GM23248 (cell line): ENCODE results near the gene PPP4R1. TPM values are rescaled to one million over a fixed set of nuclear protein-coding genes. Genes with fewer than 3 reads are reported as not detected.

Experiments used
- DNase-seq: peaks from one replicate; pipeline ENCODE4 v3.0.0-alpha.2; 2015
- H2AFZ ChIP-seq: fragments of 200-600 bp; sonication (generic); 2 replicates; pipeline ENCODE4 v1.6.1; 2016; ENCODE audit warnings: antibody characterized with exemption
- H3F3A ChIP-seq: fragments of 200-600 bp; sonication (generic); 2 replicates; pipeline ENCODE4 v1.6.1; 2016; ENCODE audit warnings: mild to moderate bottlenecking, antibody characterized with exemption, mixed run types; ENCODE audit not compliant: insufficient read depth
- H3K27ac ChIP-seq: fragments of 200-600 bp; sonication (generic); 2 replicates; pipeline ENCODE4 v1.5.1; 2016; ENCODE audit warnings: mild to moderate bottlenecking
- H3K27me3 ChIP-seq: fragments of 200-600 bp; sonication (generic); replicated peaks from 2 replicates; pipeline ENCODE4 v1.6.1; 2016; ENCODE audit warnings: mild to moderate bottlenecking; ENCODE audit not compliant: insufficient read depth
- H3K36me3 ChIP-seq: fragments of 200-600 bp; sonication (generic); 2 replicates; pipeline ENCODE4 v1.6.1; 2016; ENCODE audit warnings: low read depth, mild to moderate bottlenecking
- H3K4me1 ChIP-seq: fragments of 200-600 bp; sonication (generic); 2 replicates; pipeline ENCODE4 v1.6.1; 2016; ENCODE audit warnings: mild to moderate bottlenecking; ENCODE audit not compliant: insufficient read depth
- H3K4me2 ChIP-seq: fragments of 200-600 bp; sonication (generic); one replicate; pipeline ENCODE4 v1.6.1; 2016; ENCODE audit warnings: mild to moderate bottlenecking; ENCODE audit not compliant: unreplicated experiment
- H3K4me3 ChIP-seq: fragments of 200-600 bp; sonication (generic); 2 replicates; pipeline ENCODE4 v1.5.1; 2016; ENCODE audit warnings: mild to moderate bottlenecking
- H3K79me2 ChIP-seq: fragments of 200-600 bp; sonication (generic); 2 replicates; pipeline ENCODE4 v1.6.1; 2016; ENCODE audit warnings: mild to moderate bottlenecking; ENCODE audit not compliant: insufficient read depth
- H3K9ac ChIP-seq: fragments of 200-600 bp; sonication (generic); 2 replicates; pipeline ENCODE4 v1.6.1; 2016; ENCODE audit warnings: mild to moderate bottlenecking
- H3K9me2 ChIP-seq: fragments of 200-600 bp; sonication (generic); 2 replicates; pipeline ENCODE4 v1.6.1; 2016; ENCODE audit warnings: mixed run types, mild to moderate bottlenecking, moderate library complexity; ENCODE audit not compliant: insufficient read depth
- H3K9me3 ChIP-seq: fragments of 200-600 bp; sonication (generic); one replicate; pipeline ENCODE4 v1.6.1; 2017; ENCODE audit warnings: low read depth
- H4K20me1 ChIP-seq: fragments of 200-600 bp; sonication (generic); 2 replicates; pipeline ENCODE4 v1.6.0; 2016; ENCODE audit not compliant: insufficient read depth
- EZH2 ChIP-seq: fragments of 200-600 bp; sonication (generic); IDR thresholded peaks from 2 replicates; pipeline ENCODE4 v1.6.1; 2018; ENCODE audit warnings: antibody characterized with exemption, mild to moderate bottlenecking; ENCODE audit not compliant: insufficient read depth, poor library complexity, severe bottlenecking
- EZH2phosphoT487 ChIP-seq: fragments of 200-600 bp; sonication (generic); IDR thresholded peaks from 2 replicates; pipeline ENCODE4 v1.6.1; 2018; ENCODE audit warnings: antibody characterized with exemption, moderate library complexity, mild to moderate bottlenecking, low read depth; ENCODE audit not compliant: insufficient read depth
- WGBS, 2 experiments: methylation state at CpG; one replicate each; pipeline ENCODE4 v1.1.6; 2015 to 2017; ENCODE audit warnings: low lambda C conversion rate in 2 of 2, low coverage in 1 of 2; ENCODE audit errors: missing lambda C conversion rate in 2 of 2; 5-methylcytosine and 5-hydroxymethylcytosine counted together
- in situ Hi-C: fragments of 300-500 bp; cut with MboI; formaldehyde crosslinking; loops from 2 replicates; pipeline ENCODE4 v1.15.0; 2020
- polyA plus RNA-seq: library from polyadenylated mRNA; unstranded; fragments of >200 nt; fragmentation: Nextera tagmentation; extraction: Ambion mirVana; gene quantifications from 2 replicates; pipeline ENCODE4 v1.2.1, GENCODE V29; 2016
- total RNA-seq: library from RNA; depleted of rRNA; stranded (reverse); fragments of >200 nt; shearing (Covaris generic); gene quantifications from 2 replicates; pipeline ENCODE4 v1.2.3, GENCODE V29; 2014

PPP4R1 gene
- total and polyA plus RNA-seq, 2 experiments from 2014 or later, result 33.0 to 97.9 TPM

DNA sequence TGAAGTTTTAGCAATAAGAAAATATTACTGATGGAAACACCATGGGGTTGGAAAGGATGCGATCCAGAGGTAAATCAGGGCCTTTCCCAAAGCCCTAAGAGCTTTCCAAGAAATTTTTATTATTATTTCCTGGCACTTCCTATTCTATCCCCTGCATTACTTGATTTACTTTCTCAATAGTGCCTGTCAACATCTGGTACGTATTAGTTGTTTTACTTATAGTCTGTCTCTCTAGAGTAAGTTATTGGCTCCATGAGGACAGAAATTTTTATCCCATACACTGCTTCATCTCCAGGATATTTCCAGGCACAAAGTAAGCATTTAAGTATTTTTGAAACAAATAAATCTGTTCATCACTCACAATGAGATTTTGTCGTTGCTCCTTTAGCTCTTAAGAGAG is 18.1 kb downstream of the PPP4R1 start:
- in situ Hi-C loops, result no loop called here
- Histone ChIP-seq H3K9ac (0 out of 2 replicates have a peak overlapping the region, but pooled peaks have one; percentile 1), H3K27me3 (no peaks in the 10 kb centered on the region), H3K79me2 (peaks cover 100% of the 10 kb centered on the region), H3K9me3 (no peaks in the 10 kb centered on the region), H3K4me3 (peak overlapping the region; percentile 17; the same call in 1 of the 2 replicates), H3K36me3 (peaks cover 6% of the 10 kb centered on the region), H3K4me2 (peak overlapping the region; percentile 71), H3F3A (peaks cover 20% of the 10 kb centered on the region), H3K4me1 (peaks cover 26% of the 10 kb centered on the region), H3K9me2 (no peaks in the 10 kb centered on the region), H3K27ac (peak overlapping the region; percentile 25), H2AFZ (no peak overlapping the region), H4K20me1 (peaks cover 5% of the 10 kb centered on the region; the same call in 1 of the 2 replicates)
- peak; percentile 26 for DNase-seq
- 4 to 9% methylated on average over 3 of the region's 3 CpGs for WGBS, 2 experiments
- no peak for TF ChIP-seq EZH2phosphoT487
- TF ChIP-seq EZH2, result no peak

DNA sequence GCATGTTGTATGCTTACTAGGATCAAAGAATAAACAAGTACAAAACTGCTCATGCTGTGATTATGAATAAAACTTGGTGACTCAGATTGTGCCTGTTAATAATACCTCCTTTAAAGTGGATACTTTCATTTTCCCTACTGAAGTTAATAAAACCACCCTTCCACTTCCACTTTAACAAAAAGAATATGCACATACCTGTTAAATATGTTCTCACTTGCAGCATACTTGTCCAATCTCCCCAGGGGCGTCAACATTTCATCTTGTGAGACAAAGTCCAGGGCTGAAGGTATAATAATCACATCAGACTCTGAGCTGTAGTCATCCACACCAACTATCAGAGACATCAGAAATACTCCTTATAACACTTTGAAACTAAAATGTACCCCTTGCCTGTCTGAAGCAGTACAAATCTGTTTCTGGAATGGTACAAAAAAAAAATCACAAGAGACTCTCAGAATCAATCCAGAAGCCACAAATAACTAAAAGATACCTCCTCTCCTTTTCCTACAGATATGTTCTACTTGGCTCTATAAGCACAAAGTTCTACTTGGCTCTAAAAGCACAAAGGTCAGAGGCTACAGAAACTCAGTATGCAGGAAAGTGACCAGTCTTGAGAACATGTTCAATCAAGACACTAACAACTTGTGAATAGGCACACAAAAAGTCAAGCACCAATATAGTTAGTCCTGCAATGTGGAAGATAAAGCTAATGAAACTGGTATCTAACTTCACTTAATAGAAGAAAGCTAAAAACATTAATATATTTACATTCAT is 19.3 kb downstream of the PPP4R1 start:
- Histone ChIP-seq H3K27ac (peak overlapping the region; percentile 37), H3K4me2 (peak overlapping the region; percentile 71), H3K4me1 (peaks cover 26% of the 10 kb centered on the region), H3K9ac (peak overlapping the region; percentile 21), H2AFZ (no peak overlapping the region), H3K36me3 (peaks cover 6% of the 10 kb centered on the region; the same call in 1 of the 2 replicates), H3K9me3 (no peaks in the 10 kb centered on the region), H3K9me2 (no peaks in the 10 kb centered on the region), H4K20me1 (0 out of 2 replicates have a peak, but pooled peaks cover 5% of the 10 kb centered on the region), H3K79me2 (peaks cover 100% of the 10 kb centered on the region), H3F3A (peaks cover 20% of the 10 kb centered on the region), H3K4me3 (peak overlapping the region; percentile 23; the same call in 1 of the 2 replicates), H3K27me3 (no peaks in the 10 kb centered on the region)
- DNase-seq, result peak; percentile 57
- WGBS, 2 experiments, result 46 to 68% methylated on average over 1 of the region's 1 CpG
- in situ Hi-C loops, result no loop called here
- TF ChIP-seq EZH2phosphoT487, result no peak
- TF ChIP-seq EZH2, result no peak

DNA sequence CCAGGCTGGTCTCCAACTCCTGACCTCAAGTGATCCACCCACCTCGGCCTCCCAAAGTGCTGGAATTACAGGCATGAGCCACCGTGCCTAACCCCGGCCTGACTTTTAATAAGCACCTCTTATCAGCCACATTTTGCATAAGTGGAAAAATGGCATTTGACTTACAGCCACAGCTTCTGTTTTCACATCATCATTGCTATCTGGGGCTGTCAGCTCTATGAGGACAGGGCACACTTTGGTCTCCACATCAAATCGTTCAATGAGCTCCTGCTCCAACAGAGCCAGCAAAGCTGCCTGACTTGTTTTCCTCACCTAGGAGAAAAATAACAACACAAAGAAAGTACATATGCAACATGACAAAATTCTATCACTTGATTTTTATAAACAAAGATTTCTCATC is 26.4 kb downstream of the PPP4R1 start:
- Histone ChIP-seq H2AFZ (no peak overlapping the region), H3K9me3 (no peaks in the 10 kb centered on the region), H3K9ac (no peak overlapping the region), H3K27me3 (no peaks in the 10 kb centered on the region), H3K36me3 (peaks cover 37% of the 10 kb centered on the region), H3K9me2 (no peaks in the 10 kb centered on the region), H4K20me1 (0 out of 2 replicates have a peak, but pooled peaks cover 5% of the 10 kb centered on the region), H3K79me2 (peaks cover 98% of the 10 kb centered on the region), H3K4me2 (no peak overlapping the region), H3F3A (no peaks in the 10 kb centered on the region), H3K4me3 (no peak overlapping the region), H3K27ac (no peak overlapping the region), H3K4me1 (no peaks in the 10 kb centered on the region)
- DNase-seq, result no peak
- in situ Hi-C loops, result no loop called here
- WGBS, 2 experiments, result 99% methylated on average over 4 of the region's 4 CpGs
- TF ChIP-seq EZH2 (no peak), EZH2phosphoT487 (no peak)

DNA sequence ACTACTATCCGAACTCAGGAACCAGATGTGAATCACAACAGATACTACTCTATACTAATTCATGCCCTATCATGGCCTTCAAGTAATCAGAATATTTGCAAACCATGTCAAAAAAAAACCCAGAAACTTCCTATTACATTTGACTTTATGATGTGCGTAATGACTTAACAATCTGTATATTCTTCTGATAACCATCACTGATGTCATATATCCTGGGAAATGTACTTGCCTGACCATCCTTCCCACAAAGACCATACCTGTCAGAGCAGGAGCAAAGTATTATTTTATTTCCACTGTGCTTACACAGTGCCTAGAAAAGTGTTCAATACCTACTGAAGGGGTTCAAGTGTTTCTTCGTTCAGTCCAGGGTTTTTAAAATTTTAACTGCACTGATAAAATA is 27.5 kb downstream of the PPP4R1 start:
- no peak overlapping the region for H3K9ac ChIP-seq
- WGBS, 2 experiments, result 90 to 91% methylated on average over 3 of the region's 3 CpGs
- no peak overlapping the region for H3K4me3 ChIP-seq
- peaks cover 47% of the 10 kb centered on the region for H3K36me3 ChIP-seq
- no peaks in the 10 kb centered on the region for H3F3A ChIP-seq
- no peaks in the 10 kb centered on the region for H3K9me3 ChIP-seq
- no peaks in the 10 kb centered on the region for H3K9me2 ChIP-seq
- no peaks in the 10 kb centered on the region for H3K4me1 ChIP-seq
- H3K79me2 ChIP-seq, result peaks cover 96% of the 10 kb centered on the region
- H3K27me3 ChIP-seq, result no peaks in the 10 kb centered on the region
- in situ Hi-C loops, result no loop called here
- H2AFZ ChIP-seq, result no peak overlapping the region
- H3K4me2 ChIP-seq, result no peak overlapping the region
- H4K20me1 ChIP-seq, result 0 out of 2 replicates have a peak, but pooled peaks cover 6% of the 10 kb centered on the region
- H3K27ac ChIP-seq, result no peak overlapping the region
- TF ChIP-seq EZH2 (no peak), EZH2phosphoT487 (no peak)
- no peak for DNase-seq
